Measurements from ENCODE around the gene NHLRC2. TPM values are rescaled to one million over a fixed set of nuclear protein-coding genes. Genes with fewer than 3 reads are reported as not detected.
"Not testable (repeated sequence)": the region's sequence is repeated elsewhere in the genome, so short reads cannot be mapped to it uniquely, and the experiment has no call there.

The NHLRC2 gene
- polyA plus RNA-seq, 3 donors, result 2.8 to 6.9 (median 5.3) TPM

DNA sequence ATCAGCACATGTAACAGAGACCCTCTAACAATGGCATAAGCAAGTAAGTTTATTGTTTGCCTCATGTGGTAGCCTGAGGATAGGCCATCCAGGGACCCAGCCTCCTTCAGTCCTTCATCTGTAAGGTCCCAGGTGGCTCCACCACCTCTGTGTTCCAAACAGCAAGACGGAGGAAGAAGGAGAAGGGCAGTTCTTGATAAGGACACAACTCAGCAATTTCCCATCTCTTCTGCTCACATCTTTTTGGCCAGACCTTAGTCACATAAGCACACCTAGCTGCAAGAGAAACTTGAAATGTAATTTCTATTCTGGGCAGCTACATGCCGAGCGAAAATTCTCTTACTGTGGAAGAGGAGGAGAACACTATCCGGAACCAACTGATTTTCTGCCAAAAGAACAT lies 34.5 kb upstream of the NHLRC2 start:
- H3K4me2 ChIP-seq (replicated peaks; ENCODE audit: extremely low read depth, low read length, poor library complexity, severe bottlenecking), result no peak overlapping the region
- no peaks in the 10 kb centered on the region for H3K36me3 Mint-ChIP-seq
- H3K4me1 ChIP-seq (ENCODE audit: control insufficient read depth in 1 of 2, insufficient read depth in 2 of 2, low read length in 2 of 2), result no peaks in the 10 kb centered on the region
- no peaks in the 10 kb centered on the region for H3K9me3 ChIP-seq (replicated peaks in 1 of 2; ENCODE audit: control insufficient read depth in 1 of 2, insufficient read depth in 1 of 2, low read length in 2 of 2)
- H3K27me3 Mint-ChIP-seq (ENCODE audit: low read depth in 3 of 3), result peaks cover 0 to 2% (median 0%) of the 10 kb centered on the region in 3 donors
- no peak overlapping the region for H3K27ac Mint-ChIP-seq
- H3K9ac ChIP-seq (ENCODE audit: insufficient read depth, low read length, poor library complexity, severe bottlenecking), result no peak overlapping the region
- H2AFZ ChIP-seq (ENCODE audit: insufficient read depth, low read depth, low read length, poor library complexity, severe bottlenecking), result no peak overlapping the region
- H3K4me1 Mint-ChIP-seq, result no peaks in the 10 kb centered on the region
- no peaks in the 10 kb centered on the region for H3K79me2 ChIP-seq (ENCODE audit: insufficient read depth, low read length)
- no peak for DNase-seq
- intact Hi-C loops (cut with micrococcal nuclease), result no loop called here
- WGBS (ENCODE audit: insufficient coverage), result no CpG with 5 or more reads among the region's 4 CpGs
- TF ChIP-seq, protein P1, sequence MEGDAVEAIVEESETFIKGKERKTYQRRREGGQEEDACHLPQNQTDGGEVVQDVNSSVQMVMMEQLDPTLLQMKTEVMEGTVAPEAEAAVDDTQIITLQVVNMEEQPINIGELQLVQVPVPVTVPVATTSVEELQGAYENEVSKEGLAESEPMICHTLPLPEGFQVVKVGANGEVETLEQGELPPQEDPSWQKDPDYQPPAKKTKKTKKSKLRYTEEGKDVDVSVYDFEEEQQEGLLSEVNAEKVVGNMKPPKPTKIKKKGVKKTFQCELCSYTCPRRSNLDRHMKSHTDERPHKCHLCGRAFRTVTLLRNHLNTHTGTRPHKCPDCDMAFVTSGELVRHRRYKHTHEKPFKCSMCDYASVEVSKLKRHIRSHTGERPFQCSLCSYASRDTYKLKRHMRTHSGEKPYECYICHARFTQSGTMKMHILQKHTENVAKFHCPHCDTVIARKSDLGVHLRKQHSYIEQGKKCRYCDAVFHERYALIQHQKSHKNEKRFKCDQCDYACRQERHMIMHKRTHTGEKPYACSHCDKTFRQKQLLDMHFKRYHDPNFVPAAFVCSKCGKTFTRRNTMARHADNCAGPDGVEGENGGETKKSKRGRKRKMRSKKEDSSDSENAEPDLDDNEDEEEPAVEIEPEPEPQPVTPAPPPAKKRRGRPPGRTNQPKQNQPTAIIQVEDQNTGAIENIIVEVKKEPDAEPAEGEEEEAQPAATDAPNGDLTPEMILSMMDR (IDR thresholded peaks at IDR 0.05), result no peak
- H3K9me3 Mint-ChIP-seq, result no peaks in the 10 kb centered on the region
- H3K4me3 ChIP-seq (replicated peaks in 1 of 3; ENCODE audit: low read depth in 2 of 3, low read length in 3 of 3), result no peak overlapping the region
- H3K27ac ChIP-seq (ENCODE audit: low read depth in 1 of 2, low read length in 2 of 2), result no peak overlapping the region
- H3K36me3 ChIP-seq (replicated peaks in 1 of 2; ENCODE audit: control insufficient read depth in 1 of 2, insufficient read depth in 2 of 2, low read length in 2 of 2), result no peaks in the 10 kb centered on the region
- H3K27me3 ChIP-seq (ENCODE audit: control insufficient read depth in 2 of 2, insufficient read depth in 2 of 2, low read length in 2 of 2), result no peaks in the 10 kb centered on the region
- H4K20me1 ChIP-seq (ENCODE audit: insufficient read depth, low read length), result no peaks in the 10 kb centered on the region
- H3K4me3 Mint-ChIP-seq, result no peak overlapping the region

DNA sequence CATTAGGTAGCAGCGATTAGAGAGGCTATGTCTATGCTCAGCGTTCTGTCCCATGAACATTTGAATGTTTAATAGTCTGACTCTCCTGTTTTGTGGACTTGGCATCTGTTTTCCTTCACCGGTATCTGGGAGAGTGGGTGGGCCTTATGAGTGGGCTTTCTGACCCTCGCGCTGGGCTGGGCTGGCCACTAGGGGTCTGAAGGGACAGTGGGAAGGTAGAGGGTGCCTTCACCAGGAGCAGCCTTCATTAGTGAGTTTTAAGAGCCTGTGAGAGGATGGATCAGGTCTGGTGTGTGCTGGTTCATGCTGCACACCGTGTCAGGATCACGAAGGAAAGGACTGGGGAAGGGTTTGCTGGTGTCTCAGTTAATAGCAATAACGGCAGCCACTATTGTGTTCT lies 34.0 kb upstream of the NHLRC2 start:
- H3K4me2 ChIP-seq (replicated peaks; ENCODE audit: extremely low read depth, low read length, poor library complexity, severe bottlenecking), result no peak overlapping the region
- no peaks in the 10 kb centered on the region for H3K9me3 ChIP-seq (replicated peaks in 1 of 2; ENCODE audit: control insufficient read depth in 1 of 2, insufficient read depth in 1 of 2, low read length in 2 of 2)
- no peaks in the 10 kb centered on the region for H3K79me2 ChIP-seq (ENCODE audit: insufficient read depth, low read length)
- Mint-ChIP-seq H3K27ac (peak overlapping the region in 2 of 7 donors; percentile 15 to 64), H3K4me1 (no peaks in the 10 kb centered on the region), H3K36me3 (no peaks in the 10 kb centered on the region), H3K9me3 (peaks cover 0 to 1% (median 0%) of the 10 kb centered on the region in 7 donors), H3K27me3 (ENCODE audit: low read depth in 3 of 3) (peaks cover 0 to 2% (median 0%) of the 10 kb centered on the region in 3 donors), H3K4me3 (no peak overlapping the region)
- no peaks in the 10 kb centered on the region for H3K27me3 ChIP-seq (ENCODE audit: control insufficient read depth in 2 of 2, insufficient read depth in 2 of 2, low read length in 2 of 2)
- no peak overlapping the region for H2AFZ ChIP-seq (ENCODE audit: insufficient read depth, low read depth, low read length, poor library complexity, severe bottlenecking)
- intact Hi-C loops (cut with micrococcal nuclease), result no loop called here
- no peak overlapping the region for H3K4me3 ChIP-seq (replicated peaks in 1 of 3; ENCODE audit: low read depth in 2 of 3, low read length in 3 of 3)
- WGBS (ENCODE audit: insufficient coverage), result 89% methylated on average over 8 of the region's 8 CpGs
- no peaks in the 10 kb centered on the region for H3K4me1 ChIP-seq (ENCODE audit: control insufficient read depth in 1 of 2, insufficient read depth in 2 of 2, low read length in 2 of 2)
- no peaks in the 10 kb centered on the region for H3K36me3 ChIP-seq (replicated peaks in 1 of 2; ENCODE audit: control insufficient read depth in 1 of 2, insufficient read depth in 2 of 2, low read length in 2 of 2)
- H3K9ac ChIP-seq (ENCODE audit: insufficient read depth, low read length, poor library complexity, severe bottlenecking), result no peak overlapping the region
- H4K20me1 ChIP-seq (ENCODE audit: insufficient read depth, low read length), result no peaks in the 10 kb centered on the region
- DNase-seq, result no peak
- TF ChIP-seq, protein P1 (IDR thresholded peaks at IDR 0.05), result no peak
- no peak overlapping the region for H3K27ac ChIP-seq (ENCODE audit: low read depth in 1 of 2, low read length in 2 of 2)

DNA sequence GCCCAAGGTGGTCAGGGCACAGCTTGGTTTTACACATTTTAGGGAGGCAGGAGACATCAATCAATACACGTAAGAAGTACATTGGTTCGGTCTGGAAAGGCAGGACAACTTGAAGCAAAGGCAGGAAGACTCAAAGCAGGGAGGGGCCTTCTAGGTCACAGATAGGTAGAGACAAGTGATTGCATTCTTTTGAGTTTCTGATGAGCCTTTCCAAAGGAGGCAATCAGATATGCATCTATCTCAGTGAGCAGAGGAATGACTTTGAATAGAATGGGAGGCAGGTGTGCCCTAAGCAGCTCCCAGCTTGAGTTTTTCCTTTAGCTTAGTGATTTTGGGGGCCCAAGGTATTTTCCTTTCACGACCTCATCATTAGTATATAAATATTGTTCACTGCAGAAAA lies 33.2 kb upstream of the NHLRC2 start:
- H3K27me3 Mint-ChIP-seq (ENCODE audit: low read depth in 3 of 3); H3K9me3 Mint-ChIP-seq; H3K9me3 ChIP-seq (replicated peaks in 1 of 2; ENCODE audit: control insufficient read depth in 1 of 2, insufficient read depth in 1 of 2, low read length in 2 of 2); H3K4me3 ChIP-seq (replicated peaks in 1 of 3; ENCODE audit: low read depth in 2 of 3, low read length in 3 of 3); H3K27ac Mint-ChIP-seq; DNase-seq; intact Hi-C loops (cut with micrococcal nuclease); H3K36me3 ChIP-seq (replicated peaks in 1 of 2; ENCODE audit: control insufficient read depth in 1 of 2, insufficient read depth in 2 of 2, low read length in 2 of 2); H4K20me1 ChIP-seq (ENCODE audit: insufficient read depth, low read length); H3K4me3 Mint-ChIP-seq; H3K4me2 ChIP-seq (replicated peaks; ENCODE audit: extremely low read depth, low read length, poor library complexity, severe bottlenecking); H2AFZ ChIP-seq (ENCODE audit: insufficient read depth, low read depth, low read length, poor library complexity, severe bottlenecking); H3K9ac ChIP-seq (ENCODE audit: insufficient read depth, low read length, poor library complexity, severe bottlenecking); H3K4me1 ChIP-seq (ENCODE audit: control insufficient read depth in 1 of 2, insufficient read depth in 2 of 2, low read length in 2 of 2); H3K79me2 ChIP-seq (ENCODE audit: insufficient read depth, low read length); H3K27me3 ChIP-seq (ENCODE audit: control insufficient read depth in 2 of 2, insufficient read depth in 2 of 2, low read length in 2 of 2); H3K4me1 Mint-ChIP-seq; H3K36me3 Mint-ChIP-seq; H3K27ac ChIP-seq (ENCODE audit: low read depth in 1 of 2, low read length in 2 of 2): not testable (repeated sequence)
- WGBS (ENCODE audit: insufficient coverage), result 83% methylated on average over 1 of the region's 3 CpGs

Measured in CD14-positive monocyte (primary cell).